SH-SY5Y (cell line): ENCODE measurements around the gene USP4.

Source experiments
- GATA2 ChIP-seq: IDR thresholded peaks from 2 replicates; pipeline ENCODE4 v1.6.1; 2011; ENCODE audit warnings: mild to moderate bottlenecking, low read depth, low read length
- GATA3 ChIP-seq: IDR thresholded peaks from 2 replicates; pipeline ENCODE4 v1.6.1; 2011; ENCODE audit warnings: low read depth, mild to moderate bottlenecking, low read length, moderate library complexity

DNA sequence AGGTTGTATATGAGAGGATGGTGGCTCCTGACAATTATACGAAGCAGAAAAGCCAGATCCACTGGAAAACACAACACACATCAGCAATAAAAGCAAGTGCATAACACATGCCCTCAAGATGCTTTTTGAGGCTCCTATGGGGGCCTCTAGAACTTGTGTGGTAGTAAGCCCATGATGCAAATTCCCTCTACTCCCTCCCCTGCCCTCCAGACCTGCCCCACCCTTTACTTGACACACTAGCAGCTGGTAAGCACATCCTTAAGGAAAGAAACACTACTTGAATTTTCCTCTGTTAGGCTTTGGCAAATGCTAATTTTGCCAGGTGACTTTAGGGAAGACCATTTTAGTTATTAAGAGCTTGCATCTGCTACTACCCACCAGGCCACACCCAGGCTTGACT lies 29.2 kb downstream of the USP4 start:
- TF ChIP-seq GATA2 (no peak), GATA3 (no peak)
